SK-N-SH (cell line): ENCODE data around the gene ZNF22. TPM values are rescaled to one million over a fixed set of nuclear protein-coding genes. Genes with fewer than 3 reads are reported as not detected.

Experiments
- CTCF ChIA-PET: fragments of 300-600, 350-600 bp; formaldehyde crosslinking; extraction: SDS; loops from one replicate; lab custom pipeline; 2021; lab: Yijun Ruan, JAX
- POLR2A ChIA-PET: fragments of 350-600 bp; sonication (Branson Sonifier 250); formaldehyde crosslinking; extraction: SDS; loops from one replicate; lab custom pipeline; 2020; ENCODE audit warnings: antibody characterized with exemption, inconsistent platforms; lab: Yijun Ruan, JAX
- DNase-seq: peaks from one replicate; pipeline ENCODE4 v3.0.0; 2012
- H2AFZ ChIP-seq: fragments of 200-600 bp; sonication (generic); 2 replicates; pipeline ENCODE4 v1.8.1; 2016; ENCODE audit warnings: antibody characterized with exemption, mild to moderate bottlenecking, low read depth
- H3F3A ChIP-seq: fragments of 200-600 bp; sonication (generic); replicated peaks from 2 replicates; pipeline ENCODE3; 2016; ENCODE audit warnings: antibody characterized with exemption, mild to moderate bottlenecking; ENCODE audit not compliant: insufficient read depth
- H3K27ac ChIP-seq, 2 experiments: fragments of 200-500 bp in 1 of 2; fragments of 200-600 bp in 1 of 2; sonication (Bioruptor generic) in 1 of 2; sonication (generic), shearing (Covaris generic) in 1 of 2; 2 replicates each; pipeline versions ENCODE4 v1.5.1 to v1.6.1; 2014 to 2016; ENCODE audit warnings: low read depth in 2 of 2, inconsistent platforms in 1 of 2, low read length in 1 of 2, mild to moderate bottlenecking in 1 of 2, mixed read lengths in 1 of 2
- H3K27me3 ChIP-seq: fragments of 200-600 bp; sonication (generic), shearing (Covaris generic); 2 replicates; pipeline ENCODE4 v1.6.1; 2016; ENCODE audit warnings: mixed run types; ENCODE audit not compliant: insufficient read depth
- H3K36me3 ChIP-seq, 2 experiments: fragments of 200-500 bp in 1 of 2; fragments of 200-600 bp in 1 of 2; sonication (Bioruptor generic) in 1 of 2; sonication (generic) in 1 of 2; replicated peaks in 1 of 2; 2 replicates each; pipeline versions ENCODE3 to v1.5.1; 2014 to 2016; ENCODE audit warnings: low read length in 1 of 2, mild to moderate bottlenecking in 1 of 2; ENCODE audit not compliant: insufficient read depth in 2 of 2, control insufficient read depth in 1 of 2
- H3K4me1 ChIP-seq, 2 experiments: fragments of 200-500 bp in 1 of 2; fragments of 200-600 bp in 1 of 2; sonication (Bioruptor generic) in 1 of 2; sonication (generic), shearing (Covaris generic) in 1 of 2; 2 replicates each; pipeline versions ENCODE4 v1.5.1 to v1.6.1; 2014 to 2016; ENCODE audit warnings: low read depth in 1 of 2, low read length in 1 of 2, mixed run types in 1 of 2; ENCODE audit not compliant: insufficient read depth in 2 of 2, control insufficient read depth in 1 of 2
- H3K4me2 ChIP-seq: fragments of 200-600 bp; sonication (generic), shearing (Covaris generic); 2 replicates; pipeline ENCODE4 v1.6.1; 2017; ENCODE audit warnings: mixed run types
- H3K4me3 ChIP-seq, 2 experiments: fragments of 200-500 bp in 1 of 2; fragments of 200-600 bp in 1 of 2; sonication (Bioruptor generic) in 1 of 2; sonication (generic), shearing (Covaris generic) in 1 of 2; 2 replicates each; pipeline versions ENCODE4 v1.5.1 to v1.8.1; 2014 to 2016; ENCODE audit warnings: low read depth in 2 of 2, inconsistent platforms in 1 of 2, low read length in 1 of 2, mild to moderate bottlenecking in 1 of 2, mixed read lengths in 1 of 2, moderate library complexity in 1 of 2
- H3K79me2 ChIP-seq: fragments of 200-600 bp; sonication (generic); 2 replicates; pipeline ENCODE4 v1.8.1; 2017; ENCODE audit warnings: mild to moderate bottlenecking; ENCODE audit not compliant: insufficient read depth
- H3K9ac ChIP-seq: fragments of 200-600 bp; sonication (generic); 2 replicates; pipeline ENCODE4 v1.6.1; 2017; ENCODE audit warnings: mixed run types
- H3K9me2 ChIP-seq: fragments of 200-600 bp; sonication (generic); 2 replicates; pipeline ENCODE4 v1.6.1; 2017; ENCODE audit warnings: mixed run types
- H3K9me3 ChIP-seq: fragments of 200-600 bp; sonication (generic); 2 replicates; pipeline ENCODE4 v1.6.1; 2017; ENCODE audit warnings: mixed run types, mild to moderate bottlenecking, moderate library complexity
- H4K20me1 ChIP-seq: fragments of 200-600 bp; sonication (generic); 2 replicates; pipeline ENCODE4 v1.6.1; 2017; ENCODE audit warnings: mild to moderate bottlenecking, mixed run types; ENCODE audit not compliant: insufficient read depth
- CHD2 ChIP-seq: fragments of 150-350 bp; IDR thresholded peaks from 2 replicates; pipeline ENCODE4 v1.6.1; 2018; ENCODE audit warnings: low read length; ENCODE audit not compliant: partially characterized antibody
- ELF1 ChIP-seq: IDR thresholded peaks from 2 replicates; pipeline ENCODE4 v1.4.0; 2012
- EP300 ChIP-seq, 2 experiments: IDR thresholded peaks; 2 replicates each; pipeline versions ENCODE4 v1.4.0 to v1.6.1; 2012; ENCODE audit warnings: borderline replicate concordance in 1 of 2, low read depth in 1 of 2, low read length in 1 of 2
- MEF2A ChIP-seq: IDR thresholded peaks from 2 replicates; pipeline ENCODE4 v1.4.0; 2012; ENCODE audit warnings: low read depth, borderline replicate concordance
- NFIC ChIP-seq: IDR thresholded peaks from 2 replicates; pipeline ENCODE4 v1.4.0; 2012; ENCODE audit warnings: borderline replicate concordance
- RXRA ChIP-seq: IDR thresholded peaks from 2 replicates; pipeline ENCODE4 v1.4.0; 2012; ENCODE audit warnings: low read depth, mild to moderate bottlenecking, borderline replicate concordance
- SIN3A ChIP-seq: IDR thresholded peaks from 2 replicates; pipeline ENCODE4 v1.6.1; 2012; ENCODE audit warnings: low read depth, mild to moderate bottlenecking, low read length, moderate library complexity, borderline replicate concordance
- TCF12 ChIP-seq: IDR thresholded peaks from 2 replicates; pipeline ENCODE4 v1.4.0; 2012
- TEAD4 ChIP-seq: IDR thresholded peaks from 2 replicates; pipeline ENCODE4 v1.4.0; 2012; ENCODE audit warnings: mild to moderate bottlenecking, borderline replicate concordance; ENCODE audit not compliant: insufficient read depth
- YY1 ChIP-seq: IDR thresholded peaks from 2 replicates; pipeline ENCODE4 v1.4.0; 2012; ENCODE audit warnings: low read depth, mild to moderate bottlenecking
- WGBS: methylation state at CpG from one replicate; pipeline ENCODE4 v1.1.6; 2017; ENCODE audit warnings: low lambda C conversion rate; 5-methylcytosine and 5-hydroxymethylcytosine counted together
- polyA plus RNA-seq, 3 experiments: library from polyadenylated mRNA; depleted of rRNA; stranded (reverse); fragments of >200 nt; gene quantifications; 2 replicates each; pipeline ENCODE4 v1.2.3, GENCODE V29; 2012
- TF ChIP-seq, protein P1 (sequence below): IDR thresholded peaks from 2 replicates; pipeline ENCODE4; 2012

Gene ZNF22
- polyA plus RNA-seq, 1 of the 3 experiments (the other 2 are of a cell fraction), result 10.2 TPM

DNA sequence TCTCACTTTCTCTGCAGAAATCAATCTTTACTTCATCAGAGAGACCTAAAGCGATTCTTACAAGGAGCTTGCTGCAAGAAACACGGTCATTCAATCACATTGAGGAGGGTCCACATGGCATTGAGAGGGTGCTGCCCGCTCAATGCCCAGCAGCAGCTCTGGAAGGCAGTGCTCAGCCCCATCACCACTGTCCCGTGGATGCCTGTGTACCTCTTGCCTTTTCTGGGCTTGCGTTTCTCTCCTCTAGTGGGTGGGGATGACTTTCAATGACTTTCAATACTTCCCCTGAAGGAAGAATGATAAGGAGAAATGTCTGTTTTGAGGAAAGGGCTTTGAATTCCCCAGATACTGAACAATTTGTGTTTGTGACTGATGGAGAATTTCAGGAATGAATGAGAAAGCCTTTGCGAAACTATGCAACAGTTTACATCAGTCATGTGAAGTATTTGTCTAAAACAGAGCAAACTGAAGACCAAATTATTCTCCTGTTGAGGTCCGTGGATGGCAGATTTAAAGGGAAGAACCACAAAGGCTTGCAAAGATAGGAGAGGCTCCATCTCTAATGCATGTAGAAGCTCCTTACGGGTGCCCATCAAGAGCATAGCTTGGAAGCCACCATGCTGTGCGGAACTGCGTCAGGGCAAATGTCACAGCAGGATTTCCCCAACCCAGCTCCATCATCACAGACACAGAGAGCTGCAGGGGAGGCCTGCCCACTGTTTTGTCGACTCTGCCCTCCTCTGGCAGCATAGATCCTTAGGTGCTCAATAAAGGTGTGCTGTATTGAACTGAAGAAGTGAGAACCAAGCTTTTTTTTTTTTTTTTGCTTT is 6.6 kb upstream of the ZNF22 start:
- POLR2A ChIA-PET, result no interaction called here
- CTCF ChIA-PET, result interaction anchor here (3.1 kb wide), 1 partner anchor 61 kb away, joined by 17 read pairs; no protein-coding TSS in a partner anchor
- no peak overlapping the region for H3K27ac ChIP-seq

DNA sequence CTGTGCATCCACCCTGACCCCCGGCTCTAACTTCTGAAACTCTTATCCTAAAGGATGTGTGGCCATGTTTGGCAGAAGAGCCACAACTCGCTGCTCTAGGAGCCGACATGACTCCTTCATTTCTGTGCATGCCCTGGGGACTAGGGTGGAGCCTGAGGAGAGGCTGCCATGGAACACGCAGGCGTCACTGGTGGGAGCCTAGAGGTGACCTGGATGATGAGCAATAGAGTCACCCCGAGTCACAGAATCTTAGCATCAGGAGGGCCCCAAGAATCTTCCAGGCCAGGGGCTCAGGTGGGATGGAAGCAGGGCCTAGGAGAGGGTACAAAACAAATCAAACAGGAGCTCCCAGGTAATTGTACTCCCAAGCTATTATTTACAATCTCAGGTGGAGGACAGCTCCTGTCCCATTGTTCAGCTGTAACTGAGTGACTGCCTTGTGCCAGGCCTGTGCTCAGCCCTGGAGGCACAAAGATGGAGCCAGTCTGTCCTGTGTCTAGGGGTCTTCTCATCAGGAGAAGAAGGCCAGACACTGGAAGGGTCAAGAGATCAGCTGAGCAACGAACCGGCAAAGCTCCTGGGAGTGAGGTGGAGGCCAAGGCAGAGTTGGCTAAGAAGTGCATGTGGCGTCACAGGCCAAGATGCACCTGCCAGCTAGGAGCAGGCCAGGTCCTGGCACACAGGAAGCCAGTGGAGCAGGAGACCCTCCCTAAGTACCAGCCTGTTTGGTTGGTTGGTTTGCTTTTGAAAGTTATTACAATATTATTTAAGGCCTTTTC is 5.8 kb upstream of the ZNF22 start:
- CTCF ChIA-PET, result interaction anchor here (1.1 to 3.1 kb wide), 2 partner anchors 32 to 62 kb away, joined by 3 to 17 read pairs; no protein-coding TSS in a partner anchor
- H3K4me3 ChIP-seq, result no peak overlapping the region
- no peak overlapping the region for H3K4me2 ChIP-seq
- H3K9ac ChIP-seq, result no peak overlapping the region
- no peaks in the 10 kb centered on the region for H3K9me2 ChIP-seq
- DNase-seq, result no peak
- no peaks in the 10 kb centered on the region for H4K20me1 ChIP-seq
- 86% methylated on average over 9 of the region's 9 CpGs for whole genome bisulfite sequencing
- no peaks in the 10 kb centered on the region; a peak in 1 of 4 replicates for H3K4me1 ChIP-seq
- no peaks in the 10 kb centered on the region for H3K27me3 ChIP-seq
- no peak overlapping the region for H2AFZ ChIP-seq
- H3F3A ChIP-seq, result no peaks in the 10 kb centered on the region
- H3K9me3 ChIP-seq, result no peaks in the 10 kb centered on the region
- no peak overlapping the region for H3K27ac ChIP-seq
- TF ChIP-seq, protein P1, sequence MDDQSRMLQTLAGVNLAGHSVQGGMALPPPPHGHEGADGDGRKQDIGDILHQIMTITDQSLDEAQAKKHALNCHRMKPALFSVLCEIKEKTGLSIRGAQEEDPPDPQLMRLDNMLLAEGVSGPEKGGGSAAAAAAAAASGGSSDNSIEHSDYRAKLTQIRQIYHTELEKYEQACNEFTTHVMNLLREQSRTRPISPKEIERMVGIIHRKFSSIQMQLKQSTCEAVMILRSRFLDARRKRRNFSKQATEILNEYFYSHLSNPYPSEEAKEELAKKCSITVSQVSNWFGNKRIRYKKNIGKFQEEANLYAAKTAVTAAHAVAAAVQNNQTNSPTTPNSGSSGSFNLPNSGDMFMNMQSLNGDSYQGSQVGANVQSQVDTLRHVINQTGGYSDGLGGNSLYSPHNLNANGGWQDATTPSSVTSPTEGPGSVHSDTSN, result no peak
- TF ChIP-seq NFIC, result no peak
- TF ChIP-seq SIN3A, result no peak
- TF ChIP-seq MEF2A, result no peak
- TF ChIP-seq, all 33 proteins: peak for 0
- POLR2A ChIA-PET, result no interaction called here
- Histone ChIP-seq H3K79me2 (no peaks in the 10 kb centered on the region), H3K36me3 (no peaks in the 10 kb centered on the region)

More for the DNA sequence above, 6.6 kb upstream of the ZNF22 start:
- Histone ChIP-seq H3K36me3 (no peaks in the 10 kb centered on the region), H2AFZ (no peak overlapping the region), H3K9me3 (no peaks in the 10 kb centered on the region), H3K9ac (no peak overlapping the region), H3K9me2 (no peaks in the 10 kb centered on the region), H3F3A (no peaks in the 10 kb centered on the region), H3K79me2 (no peaks in the 10 kb centered on the region), H3K4me1 (no peaks in the 10 kb centered on the region; a peak in 1 of 4 replicates), H3K4me2 (no peak overlapping the region), H4K20me1 (no peaks in the 10 kb centered on the region), H3K27me3 (no peaks in the 10 kb centered on the region), H3K4me3 (no peak overlapping the region)
- WGBS, result 82% methylated on average over 9 of the region's 11 CpGs
- DNase-seq, result no peak
- TF ChIP-seq EP300 (IDR thresholded peaks at IDR 0.05; ENCODE audit: borderline replicate concordance in 1 of 2, low read depth in 1 of 2, low read length in 1 of 2), result no peak
- TF ChIP-seq NFIC, result no peak
- TF ChIP-seq YY1, result no peak
- TF ChIP-seq, all 33 proteins: peak for 0

GRCh38 chr10:44995581-44995913 is 5.2 kb upstream of the ZNF22 start:
- CTCF ChIA-PET, result interaction anchor here (1.1 to 3.1 kb wide), 2 partner anchors 32 to 63 kb away, joined by 3 to 17 read pairs; no protein-coding TSS in a partner anchor
- H3K27ac ChIP-seq, result no peak overlapping the region

More at GRCh38 chr10:44995581-44995913, 5.2 kb upstream of the ZNF22 start:
- Histone ChIP-seq H2AFZ (no peak overlapping the region), H3K9ac (no peak overlapping the region), H3K36me3 (no peaks in the 10 kb centered on the region), H3K27me3 (no peaks in the 10 kb centered on the region), H3K4me3 (no peak overlapping the region), H3K9me3 (no peaks in the 10 kb centered on the region), H3F3A (no peaks in the 10 kb centered on the region), H3K4me1 (peaks cover 0 to 5% of the 10 kb centered on the region in 2 experiments; a peak in 2 of 4 replicates), H4K20me1 (no peaks in the 10 kb centered on the region), H3K4me2 (no peak overlapping the region), H3K79me2 (0 out of 2 replicates have a peak, but pooled peaks cover 4% of the 10 kb centered on the region), H3K9me2 (no peaks in the 10 kb centered on the region)
- no peak for DNase-seq
- POLR2A ChIA-PET, result no interaction called here
- WGBS, result 87% methylated on average over 4 of the region's 4 CpGs
- TF ChIP-seq RXRA, result no peak
- TF ChIP-seq CHD2, result no peak
- no peak for TF ChIP-seq TCF12
- no peak for TF ChIP-seq NFIC
- no peak for TF ChIP-seq ELF1
- no peak for TF ChIP-seq TEAD4
